ENCODE measurements around the gene PITPNM3. TPM values are rescaled to one million over a fixed set of nuclear protein-coding genes. Genes with fewer than 3 reads are reported as not detected.
A peak's percentile ranks its signal among the peaks of the same experiment; 100 is the strongest.

PITPNM3 gene
- total and polyA plus RNA-seq, 2 of the 8 experiments (the other 6 are each of a cell fraction or from before 2014, with no cell fraction given), result 1.7 to 3.1 TPM

GRCh38 chr17:6420173-6420641, 136.1 kb downstream of the PITPNM3 start:
- ChIA-PET POLR2A (ENCODE audit: partially characterized antibody) (no interaction called here), CTCF (ENCODE audit: partially characterized antibody) (interaction anchor here (0.6 to 6.9 kb wide), 17 partner anchors 10 to 832 kb away, joined by 3 to 60 read pairs (median 4); partner anchors contain the start of gene AIPL1)
- H3K4me1 ChIP-seq (replicated peaks in 1 of 4; ENCODE audit: control insufficient read depth in 3 of 4, insufficient read depth in 4 of 4, low read length in 3 of 4), result peaks cover 0 to 7% (median 5%) of the 10 kb centered on the region in 4 experiments; a peak in 4 of 7 replicates
- H3K9ac ChIP-seq (replicated peaks in 1 of 4; ENCODE audit: extremely low read depth in 1 of 4, low read depth in 3 of 4, low read length in 3 of 4), result no peak overlapping the region
- no peak overlapping the region for H2BK12ac ChIP-seq (ENCODE audit: low read depth, low read length)
- H2BK20ac ChIP-seq (ENCODE audit: low read length), result no peak overlapping the region
- 0 out of 2 replicates have a peak overlapping the region, but pooled peaks have one; percentile 49 for H2AFZ ChIP-seq (ENCODE audit: low read length)
- H3K36me3 ChIP-seq (ENCODE audit: control insufficient read depth in 2 of 4, insufficient read depth in 4 of 4, low read length in 3 of 4), result no peaks in the 10 kb centered on the region
- H3K18ac ChIP-seq (ENCODE audit: extremely low read depth, low read length), result 0 out of 2 replicates have a peak overlapping the region, but pooled peaks have one; percentile 24
- H4K91ac ChIP-seq (replicated peaks; ENCODE audit: insufficient read length, low read length), result no peak overlapping the region
- H2AK5ac ChIP-seq (ENCODE audit: low read depth, low read length), result no peak overlapping the region
- no peaks in the 10 kb centered on the region for H3K23me2 ChIP-seq (ENCODE audit: low read depth, low read length)
- no peak overlapping the region; the same call in 1 of the 2 replicates for H2BK15ac ChIP-seq (ENCODE audit: low read length)
- H3K4me3 ChIP-seq (ENCODE audit: extremely low read depth in 1 of 4, insufficient read depth in 2 of 4, low read depth in 3 of 4, low read length in 4 of 4), result peak overlapping the region in 1 of 4 experiments; percentile 22; a peak in 1 of 8 replicates
- peak overlapping the region in 1 of 2 experiments; percentile 49; a peak in 3 of 4 replicates for H3K4me2 ChIP-seq (ENCODE audit: insufficient read depth in 1 of 2, low read depth in 2 of 2, low read length in 2 of 2)
- FAIRE-seq, result no peak
- no peak overlapping the region for H3K56ac ChIP-seq (replicated peaks; ENCODE audit: insufficient read length, low read depth, low read length)
- H4K8ac ChIP-seq (ENCODE audit: extremely low read depth, insufficient read depth, low read length), result no peak overlapping the region
- H3K79me2 ChIP-seq (ENCODE audit: control insufficient read depth in 1 of 2, insufficient read depth in 2 of 2, low read length in 2 of 2), result no peaks in the 10 kb centered on the region
- H2BK120ac ChIP-seq (replicated peaks; ENCODE audit: low read depth, low read length), result no peak overlapping the region
- no peak overlapping the region for H2BK5ac ChIP-seq (ENCODE audit: low read depth, low read length)
- no peaks in the 10 kb centered on the region for H4K20me1 ChIP-seq (replicated peaks in 1 of 2; ENCODE audit: control insufficient read depth in 1 of 2, insufficient read depth in 2 of 2, low read length in 2 of 2)
- H3K27ac ChIP-seq (ENCODE audit: low read depth, low read length), result no peak overlapping the region
- no peaks in the 10 kb centered on the region for H3K9me3 ChIP-seq (ENCODE audit: insufficient read depth in 2 of 2, low read depth in 1 of 2, low read length in 1 of 2)
- H3K27me3 ChIP-seq (replicated peaks in 1 of 4; ENCODE audit: control insufficient read depth in 3 of 4, extremely low read depth in 1 of 4, insufficient read depth in 3 of 4, low read length in 3 of 4), result no peaks in the 10 kb centered on the region
- no peaks in the 10 kb centered on the region for H3K79me1 ChIP-seq (ENCODE audit: low read depth, low read length)
- no peak overlapping the region for H3K23ac ChIP-seq (ENCODE audit: insufficient read length)
- WGBS, 2 experiments (ENCODE audit: extremely low coverage in 1 of 2, insufficient coverage in 1 of 2, insufficient read length in 1 of 2, insufficient replicate concordance in 2 of 2, low coverage in 1 of 2, low lambda C conversion rate in 2 of 2, missing lambda C conversion rate in 1 of 2), result 44% methylated on average over 13 of the region's 13 CpGs; no CpG with 5 or more reads in 1 of the 2 experiments
- H3K14ac ChIP-seq (ENCODE audit: insufficient read length), result no peak overlapping the region
- peak in 1 of 2 experiments; percentile 76 for DNase-seq (ENCODE audit: low read depth in 1 of 2, low spot score in 2 of 2)
- H4K5ac ChIP-seq (ENCODE audit: insufficient read length, low read depth, low read length), result no peak overlapping the region
- H3K4ac ChIP-seq (replicated peaks; ENCODE audit: insufficient read length, low read depth, low read length), result no peak overlapping the region
- TF ChIP-seq CTCF (IDR thresholded peaks at IDR 0.05; ENCODE audit: control extremely low read depth in 1 of 3, insufficient read depth in 1 of 3, low read depth in 1 of 3, low read length in 3 of 3) (peak; percentile 57 to 79 (median 62)), POLR2AphosphoS5 (IDR thresholded peaks at IDR 0.05; ENCODE audit: low read depth, low read length) (no peak), HDAC2 (IDR thresholded peaks at IDR 0.05; ENCODE audit: borderline replicate concordance in 1 of 2, low read depth in 2 of 2, low read length in 2 of 2) (no peak), RXRA (IDR thresholded peaks at IDR 0.05; ENCODE audit: insufficient read depth, low read depth, low read length) (no peak), RBBP5 (IDR thresholded peaks at IDR 0.05; ENCODE audit: borderline replicate concordance, low read depth, low read length) (no peak), E2F6 (IDR thresholded peaks at IDR 0.05) (no peak), CTBP2 (IDR thresholded peaks at IDR 0.05; ENCODE audit: borderline replicate concordance, insufficient read depth, insufficient read length, low read length) (no peak), KDM4A (IDR thresholded peaks at IDR 0.05; ENCODE audit: low read depth, low read length, severe bottlenecking) (no peak)
